PC-9 (cell line): ENCODE data around the gene ANXA11. TPM values are rescaled to one million over a fixed set of nuclear protein-coding genes. Genes with fewer than 3 reads are reported as not detected.
"Not testable (repeated sequence)": the region's sequence is repeated elsewhere in the genome, so short reads cannot be mapped to it uniquely, and the experiment has no call there.

ENCODE experiments used
- BruUV-seq: library from RNA; stranded (reverse); fragments of 400-500 nt; replicated peaks from 2 replicates; lab custom pipeline; 2021; lab: Mats Ljungman, UMichigan
- CTCF ChIA-PET: fragments of 300-600 bp; sonication (Branson Sonifier 250); formaldehyde crosslinking; loops from one replicate; lab custom pipeline; 2022; ENCODE audit warnings: antibody characterized with exemption; lab: Charles Lee
- POLR2A ChIA-PET: fragments of 300-600 bp; sonication (Branson Sonifier 250); formaldehyde crosslinking; loops from one replicate; lab custom pipeline; 2022; ENCODE audit warnings: antibody characterized with exemption; ENCODE audit not compliant: unreplicated experiment; lab: Charles Lee
- DNase-seq, 2 experiments: peaks; one replicate each; pipeline versions ENCODE4 v3.0.0 to v3.0.0-alpha.2; 2015 to 2022; ENCODE audit warnings: mixed read lengths in 1 of 2
- H2AFZ ChIP-seq: fragments of 200-600 bp; sonication (generic); 2 replicates; pipeline ENCODE4 v1.8.1; 2017; ENCODE audit warnings: antibody characterized with exemption
- H3F3A ChIP-seq: fragments of 200-600 bp; sonication (generic); 2 replicates; pipeline ENCODE4 v1.8.1; 2017; ENCODE audit warnings: antibody characterized with exemption, mild to moderate bottlenecking, low read depth; ENCODE audit not compliant: insufficient read depth
- H3K27ac ChIP-seq: fragments of 200-600 bp; sonication (generic); 2 replicates; pipeline ENCODE4 v1.6.1; 2016; ENCODE audit warnings: mixed run types
- H3K27me3 ChIP-seq: fragments of 200-600 bp; sonication (generic); 2 replicates; pipeline ENCODE4 v1.6.1; 2016; ENCODE audit warnings: low read depth, mixed run types; ENCODE audit not compliant: insufficient read depth
- H3K36me3 ChIP-seq: fragments of 200-600 bp; sonication (generic); 2 replicates; pipeline ENCODE4 v1.6.1; 2016; ENCODE audit warnings: low read depth, mixed run types
- H3K4me1 ChIP-seq: fragments of 200-600 bp; sonication (generic); replicated peaks from 2 replicates; pipeline ENCODE4 v1.6.1; 2016; ENCODE audit warnings: mixed run types; ENCODE audit not compliant: insufficient read depth
- H3K4me2 ChIP-seq: fragments of 200-600 bp; sonication (generic); 2 replicates; pipeline ENCODE4 v1.6.1; 2017; ENCODE audit warnings: mixed run types
- H3K4me3 ChIP-seq: fragments of 200-600 bp; sonication (generic); 2 replicates; pipeline ENCODE4 v1.6.1; 2016; ENCODE audit warnings: mixed run types
- H3K79me2 ChIP-seq: fragments of 200-600 bp; sonication (generic); 2 replicates; pipeline ENCODE4 v1.6.1; 2017; ENCODE audit warnings: low read depth, mixed run types
- H3K9me2 ChIP-seq: fragments of 200-600 bp; sonication (generic); 2 replicates; pipeline ENCODE4 v1.8.1; 2017; ENCODE audit warnings: mild to moderate bottlenecking; ENCODE audit not compliant: insufficient read depth
- H3K9me3 ChIP-seq: fragments of 200-600 bp; sonication (generic); 2 replicates; pipeline ENCODE4 v1.8.1; 2016; ENCODE audit warnings: low read depth; ENCODE audit not compliant: insufficient read depth
- H4K20me1 ChIP-seq: fragments of 200-600 bp; sonication (generic); 2 replicates; pipeline ENCODE4 v1.8.1; 2017; ENCODE audit not compliant: insufficient read depth
- CTCF ChIP-seq: fragments of 200-600 bp; sonication (generic); conservative IDR thresholded peaks from 2 replicates; pipeline ENCODE4 v1.6.1; 2017; ENCODE audit warnings: mixed run types, antibody characterized with exemption, mild to moderate bottlenecking, moderate library complexity
- EZH2 ChIP-seq: fragments of 200-600 bp; sonication (generic); IDR thresholded peaks from 2 replicates; pipeline ENCODE4 v1.8.0; 2017; ENCODE audit warnings: antibody characterized with exemption, low read depth
- intact Hi-C: fragments of 100-400 bp; cut with micrococcal nuclease; formaldehyde crosslinking; loops from one replicate; pipeline ENCODE4 v1.10.0; 2022; ENCODE audit not compliant: unreplicated experiment
- total RNA-seq: library from RNA; stranded (reverse); gene quantifications from 2 replicates; pipeline ENCODE4 v1.2.3, GENCODE V29; 2021

The ANXA11 gene
- total RNA-seq, 1 experiment from 2014 or later, result 318 TPM

- H3K27ac ChIP-seq, H3K4me3 ChIP-seq, H3K4me1 ChIP-seq, H2AFZ ChIP-seq, H3F3A ChIP-seq, H3K27me3 ChIP-seq, H4K20me1 ChIP-seq, H3K4me2 ChIP-seq, H3K79me2 ChIP-seq, BruUV-seq, H3K9me3 ChIP-seq, DNase-seq, POLR2A ChIA-PET, H3K36me3 ChIP-seq, H3K9me2 ChIP-seq: not testable (repeated sequence)
- CTCF ChIA-PET, result interaction anchor here (1.0 to 1.7 kb wide), 5 partner anchors 27 to 164 kb away, joined by 3 to 29 read pairs (median 6); partner anchors contain the start of gene TMEM254
- intact Hi-C loops, result loop anchor here (2.0 kb wide), 1 partner anchor 164 kb away; no protein-coding TSS in a partner anchor
Observed at GRCh38 chr10:80223031-80223419, 17.7 kb upstream of the ANXA11 start.

DNA sequence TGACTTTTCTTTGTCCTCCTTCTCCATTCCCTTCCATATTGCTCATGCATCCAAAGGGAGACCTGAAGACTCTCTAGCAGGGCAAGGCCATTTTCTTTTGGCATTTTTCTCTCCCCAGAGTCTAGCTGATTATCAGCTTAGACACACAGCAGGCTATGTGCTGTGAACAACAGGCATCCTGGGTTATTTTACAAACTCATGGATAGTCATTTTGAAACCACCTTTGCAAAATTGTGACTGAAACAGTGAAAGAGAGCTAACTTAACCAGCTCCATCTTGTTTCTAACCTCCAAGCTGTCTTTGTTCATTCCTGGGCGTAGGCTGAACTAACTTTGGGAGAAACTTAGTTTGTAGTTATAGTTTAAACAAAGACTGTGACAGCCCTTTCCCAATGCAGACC lies 13.5 kb upstream of the ANXA11 start:
- H3K4me1 ChIP-seq, H3K9me3 ChIP-seq, H2AFZ ChIP-seq, H3K4me2 ChIP-seq, BruUV-seq, H3K4me3 ChIP-seq, CTCF ChIA-PET, H3K27me3 ChIP-seq, H3K36me3 ChIP-seq, H4K20me1 ChIP-seq, intact Hi-C loops, H3K79me2 ChIP-seq, H3K27ac ChIP-seq, H3F3A ChIP-seq, POLR2A ChIA-PET, H3K9me2 ChIP-seq, DNase-seq: not testable (repeated sequence)

DNA sequence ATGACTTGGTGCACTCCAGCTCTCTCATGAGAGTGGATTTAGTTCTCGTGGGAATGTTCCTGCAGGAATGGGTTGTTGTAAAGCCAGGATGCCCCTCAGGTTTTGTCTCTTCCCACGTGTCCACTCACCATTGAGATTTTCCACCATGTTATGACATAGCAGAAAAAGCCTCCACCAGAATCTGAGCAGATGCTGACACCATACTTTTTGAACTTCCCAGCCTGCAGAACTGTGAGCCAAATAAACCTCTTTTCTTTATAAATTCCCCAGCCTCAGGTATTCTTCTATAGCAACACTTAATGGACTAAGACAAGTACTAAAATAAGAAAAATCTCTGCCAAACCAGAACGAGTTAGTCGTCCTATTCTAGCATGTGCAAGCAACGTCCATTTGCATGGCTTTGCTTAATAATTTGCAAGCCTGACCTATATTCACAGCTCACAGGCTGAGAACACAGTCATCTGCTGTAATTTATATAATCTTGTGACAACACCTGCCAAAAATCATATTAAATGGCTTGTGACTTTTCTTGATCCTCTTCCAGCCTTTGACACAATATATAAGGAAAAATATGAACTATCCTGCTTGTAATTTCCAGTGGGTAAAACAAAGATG lies 9.1 kb upstream of the ANXA11 start:
- not testable (repeated sequence) for BruUV-seq

GRCh38 chr10:80212535-80213115 lies 7.3 kb upstream of the ANXA11 start:
- H3K4me2 ChIP-seq, DNase-seq, CTCF ChIA-PET, H2AFZ ChIP-seq, H3K27me3 ChIP-seq, H3K4me3 ChIP-seq, H4K20me1 ChIP-seq, H3F3A ChIP-seq, H3K36me3 ChIP-seq, H3K9me2 ChIP-seq, H3K9me3 ChIP-seq, intact Hi-C loops, BruUV-seq, H3K27ac ChIP-seq: not testable (repeated sequence)
- POLR2A ChIA-PET, result interaction anchor here (0.6 to 0.7 kb wide), 2 partner anchors 8 to 10 kb away, joined by 3 to 4 read pairs; no protein-coding TSS in a partner anchor
- Histone ChIP-seq H3K79me2 (peaks cover 42% of the 10 kb centered on the region), H3K4me1 (peaks cover 16% of the 10 kb centered on the region)

More for the DNA sequence above, 9.1 kb upstream of the ANXA11 start:
- H3K4me1 ChIP-seq, result peaks cover 11% of the 10 kb centered on the region
- H3K36me3 ChIP-seq, H3K9me3 ChIP-seq, H2AFZ ChIP-seq, H3K9me2 ChIP-seq, H4K20me1 ChIP-seq, H3K4me3 ChIP-seq, H3K4me2 ChIP-seq, H3F3A ChIP-seq, H3K27ac ChIP-seq, intact Hi-C loops, DNase-seq, H3K27me3 ChIP-seq, POLR2A ChIA-PET, CTCF ChIA-PET: not testable (repeated sequence)
- H3K79me2 ChIP-seq, result peaks cover 24% of the 10 kb centered on the region

- H3F3A ChIP-seq, result peaks cover 10% of the 10 kb centered on the region
- H3K27me3 ChIP-seq, result no peaks in the 10 kb centered on the region
- H3K36me3 ChIP-seq, result no peaks in the 10 kb centered on the region
- intact Hi-C loops, result no loop called here
- H3K4me3 ChIP-seq, result no peak overlapping the region
- no peak for DNase-seq
- no peak overlapping the region for H2AFZ ChIP-seq
- ChIA-PET CTCF (no interaction called here), POLR2A (no interaction called here)
- no peaks in the 10 kb centered on the region for H3K9me3 ChIP-seq
- H3K27ac ChIP-seq, result no peak overlapping the region
- no peaks in the 10 kb centered on the region for H3K9me2 ChIP-seq
- no peak overlapping the region for H3K4me2 ChIP-seq
- H3K79me2 ChIP-seq, result peaks cover 45% of the 10 kb centered on the region
- BruUV-seq, result no TSS peak
- TF ChIP-seq EZH2, result no peak
- TF ChIP-seq CTCF, result no peak
- H4K20me1 ChIP-seq, result no peaks in the 10 kb centered on the region; the same call in 1 of the 2 replicates
- peaks cover 19% of the 10 kb centered on the region for H3K4me1 ChIP-seq
Observed at GRCh38 chr10:80211786-80212185, 6.4 kb upstream of the ANXA11 start.
